CD8-positive, alpha-beta memory T cell (primary cell): ENCODE results near the gene IFT25. TPM values are rescaled to one million over a fixed set of nuclear protein-coding genes. Genes with fewer than 3 reads are reported as not detected.

ENCODE experiments used
- CTCF ChIA-PET: fragments of 350-600 bp; sonication (Branson Sonifier 250); formaldehyde crosslinking; loops from one replicate; lab custom pipeline; 2021; ENCODE audit warnings: antibody characterized with exemption; lab: Charles Lee
- POLR2A ChIA-PET: fragments of 350-600 bp; sonication (Branson Sonifier 250); formaldehyde crosslinking; loops from one replicate; lab custom pipeline; 2021; ENCODE audit warnings: antibody characterized with exemption; lab: Charles Lee
- DNase-seq, 5 donors: peaks; one replicate each; pipeline versions ENCODE4 v3.0.0 to v3.0.0-alpha.2; 2020 to 2022; ENCODE audit warnings: mixed read lengths in 1 of 5
- H3K27ac ChIP-seq: one replicate; pipeline ENCODE4 v1.7.0; 2013; ENCODE audit warnings: low read depth, mild to moderate bottlenecking, low read length, moderate library complexity
- H3K27me3 ChIP-seq: 2 replicates; pipeline ENCODE4 v1.7.0; 2013; ENCODE audit warnings: low read length, mild to moderate bottlenecking; ENCODE audit not compliant: insufficient read depth, poor library complexity, severe bottlenecking
- H3K36me3 ChIP-seq: 2 replicates; pipeline ENCODE4 v1.7.0; 2013; ENCODE audit warnings: mild to moderate bottlenecking, low read length, moderate library complexity; ENCODE audit not compliant: insufficient read depth
- H3K4me1 ChIP-seq: 2 replicates; pipeline ENCODE4 v1.7.0; 2013; ENCODE audit warnings: mild to moderate bottlenecking, low read length, moderate library complexity; ENCODE audit not compliant: insufficient read depth
- H3K4me3 ChIP-seq: 2 replicates; pipeline ENCODE4 v1.7.0; 2013; ENCODE audit warnings: mild to moderate bottlenecking, low read length
- H3K9me3 ChIP-seq: 2 replicates; pipeline ENCODE4 v1.7.0; 2013; ENCODE audit warnings: mild to moderate bottlenecking, low read length
- H3K27ac Mint-ChIP-seq, 8 donors: one replicate each; pipeline ENCODE4 v1.8.0; 2020 to 2021; ENCODE audit warnings: mixed read lengths in 8 of 8, mild to moderate bottlenecking in 6 of 8, inconsistent platforms in 3 of 8, moderate library complexity in 3 of 8
- H3K27me3 Mint-ChIP-seq, 2 donors: one replicate each; pipeline ENCODE4 v1.8.0; 2020 to 2021; ENCODE audit warnings: mixed read lengths in 2 of 2, mild to moderate bottlenecking in 1 of 2, moderate library complexity in 1 of 2
- H3K36me3 Mint-ChIP-seq, 3 donors: one replicate each; pipeline ENCODE4 v1.8.0; 2020 to 2021; ENCODE audit warnings: mixed read lengths in 3 of 3, inconsistent platforms in 1 of 3, mild to moderate bottlenecking in 1 of 3
- H3K4me1 Mint-ChIP-seq, 3 donors: one replicate each; pipeline ENCODE4 v1.8.0; 2020 to 2021; ENCODE audit warnings: mixed read lengths in 3 of 3, inconsistent platforms in 1 of 3, mild to moderate bottlenecking in 1 of 3
- H3K4me3 Mint-ChIP-seq, 7 donors: one replicate each; pipeline ENCODE4 v1.8.0; 2020 to 2021; ENCODE audit warnings: mixed read lengths in 7 of 7, mild to moderate bottlenecking in 6 of 7, moderate library complexity in 4 of 7, inconsistent platforms in 2 of 7
- H3K9me3 Mint-ChIP-seq, 5 donors: one replicate each; pipeline ENCODE4 v1.8.0; 2020 to 2022; ENCODE audit warnings: mixed read lengths in 5 of 5, mild to moderate bottlenecking in 3 of 5, moderate library complexity in 2 of 5, inconsistent platforms in 1 of 5
- polyA plus RNA-seq: library from polyadenylated mRNA; unstranded; fragments of 300-500 nt; fragmentation: Illumina TruSeq; gene quantifications from one replicate; pipeline ENCODE4 v1.2.3, GENCODE V29; 2021
- total RNA-seq, 2 experiments: library from RNA; stranded (reverse); gene quantifications; one replicate each; pipeline ENCODE4 v1.2.3, GENCODE V29; 2021

IFT25 gene
- total and polyA plus RNA-seq, 3 experiments from 2014 or later = 57.2 to 59.9 (median 57.8) TPM

GRCh38 chr1:53896635-53897229 is 48.8 kb downstream of the IFT25 start:
- POLR2A ChIA-PET = no interaction called here
- no peak for DNase-seq

GRCh38 chr1:53895421-53895820 is 50.1 kb downstream of the IFT25 start:
- H3K36me3 ChIP-seq = no peaks in the 10 kb centered on the region
- peak overlapping the region in 1 of 7 donors; percentile 61 for H3K4me3 Mint-ChIP-seq
- POLR2A ChIA-PET = no interaction called here

More at GRCh38 chr1:53896635-53897229, 48.8 kb downstream of the IFT25 start:
- peaks cover 3 to 6% of the 10 kb centered on the region in 2 donors for H3K27me3 Mint-ChIP-seq
- H3K27me3 ChIP-seq = no peaks in the 10 kb centered on the region
- H3K4me1 Mint-ChIP-seq = no peaks in the 10 kb centered on the region
- no peak overlapping the region for H3K4me3 ChIP-seq
- no peaks in the 10 kb centered on the region for H3K9me3 ChIP-seq
- no peaks in the 10 kb centered on the region for H3K4me1 ChIP-seq
- H3K4me3 Mint-ChIP-seq = no peak overlapping the region
- CTCF ChIA-PET = no interaction called here
- H3K9me3 Mint-ChIP-seq = no peaks in the 10 kb centered on the region
- no peak overlapping the region for H3K27ac ChIP-seq
- peak overlapping the region in 1 of 8 donors; percentile 63 for H3K27ac Mint-ChIP-seq
- no peaks in the 10 kb centered on the region for H3K36me3 ChIP-seq
- peaks cover 0 to 3% (median 0%) of the 10 kb centered on the region in 3 donors for H3K36me3 Mint-ChIP-seq

GRCh38 chr1:53894644-53895043 is 50.9 kb downstream of the IFT25 start:
- POLR2A ChIA-PET = no interaction called here
- Mint-ChIP-seq H3K9me3 (no peaks in the 10 kb centered on the region), H3K27ac (no peak overlapping the region), H3K4me3 (peak overlapping the region in 1 of 7 donors; percentile 32), H3K4me1 (peaks cover 11 to 14% (median 12%) of the 10 kb centered on the region in 3 donors), H3K27me3 (peaks cover 1 to 6% of the 10 kb centered on the region in 2 donors), H3K36me3 (peaks cover 0 to 4% (median 3%) of the 10 kb centered on the region in 3 donors)
- CTCF ChIA-PET = no interaction called here
- Histone ChIP-seq H3K9me3 (no peaks in the 10 kb centered on the region), H3K4me1 (peaks cover 7% of the 10 kb centered on the region), H3K27me3 (no peaks in the 10 kb centered on the region), H3K27ac (no peak overlapping the region), H3K4me3 (no peak overlapping the region), H3K36me3 (no peaks in the 10 kb centered on the region)
- no peak for DNase-seq

More at GRCh38 chr1:53895421-53895820, 50.1 kb downstream of the IFT25 start:
- Mint-ChIP-seq H3K27ac (peak overlapping the region in 1 of 8 donors; percentile 11), H3K27me3 (peaks cover 1 to 6% of the 10 kb centered on the region in 2 donors), H3K36me3 (peaks cover 0 to 3% (median 0%) of the 10 kb centered on the region in 3 donors), H3K4me1 (peaks cover 4 to 7% (median 5%) of the 10 kb centered on the region in 3 donors), H3K9me3 (no peaks in the 10 kb centered on the region)
- no peaks in the 10 kb centered on the region for H3K9me3 ChIP-seq
- H3K27me3 ChIP-seq = no peaks in the 10 kb centered on the region
- H3K27ac ChIP-seq = no peak overlapping the region
- DNase-seq = no peak
- H3K4me1 ChIP-seq = peaks cover 3% of the 10 kb centered on the region
- no peak overlapping the region for H3K4me3 ChIP-seq
- CTCF ChIA-PET = no interaction called here

- POLR2A ChIA-PET = no interaction called here
- H3K27me3 ChIP-seq = no peaks in the 10 kb centered on the region
- Mint-ChIP-seq H3K27ac (peak within 1 kb of the TSS in 1 of 8 donors; percentile 33), H3K27me3 (peaks cover 1 to 6% of the 10 kb centered on the region in 2 donors), H3K9me3 (no peaks in the 10 kb centered on the region), H3K4me3 (peak within 1 kb of the TSS in 1 of 7 donors; percentile 52), H3K36me3 (peaks cover 0 to 7% (median 3%) of the 10 kb centered on the region in 3 donors), H3K4me1 (peaks cover 14 to 17% (median 15%) of the 10 kb centered on the region in 3 donors)
- CTCF ChIA-PET = no interaction called here
- H3K9me3 ChIP-seq = no peaks in the 10 kb centered on the region
- no peak within 1 kb of the TSS for H3K4me3 ChIP-seq
- no peak for DNase-seq
- peaks cover 10% of the 10 kb centered on the region for H3K4me1 ChIP-seq
- no peak within 1 kb of the TSS for H3K27ac ChIP-seq
- no peaks in the 10 kb centered on the region for H3K36me3 ChIP-seq
These were observed 51.4 kb downstream of the IFT25 start, which contains the start of gene DIO1 for GRCh38 chr1:53893999-53894636. Gene DIO1 (plus strand): TSS chr1:53894187. CDS start chr1:53894211, 24 bp downstream.

GRCh38 chr1:53892911-53893310 is 52.6 kb downstream of the IFT25 start:
- Histone ChIP-seq H3K36me3 (no peaks in the 10 kb centered on the region), H3K9me3 (no peaks in the 10 kb centered on the region), H3K27ac (no peak overlapping the region), H3K4me1 (peaks cover 19% of the 10 kb centered on the region), H3K27me3 (no peaks in the 10 kb centered on the region), H3K4me3 (no peak overlapping the region)
- ChIA-PET CTCF (no interaction called here), POLR2A (interaction anchor here (0.6 to 1.2 kb wide), 2 partner anchors 53 to 114 kb away, joined by 3 to 6 read pairs; partner anchors contain the start of gene IFT25)
- peaks cover 3 to 11% (median 4%) of the 10 kb centered on the region in 3 donors for H3K36me3 Mint-ChIP-seq
- peaks cover 1 to 6% of the 10 kb centered on the region in 2 donors for H3K27me3 Mint-ChIP-seq
- no peaks in the 10 kb centered on the region for H3K9me3 Mint-ChIP-seq
- peak overlapping the region in 1 of 7 donors; percentile 20 for H3K4me3 Mint-ChIP-seq
- H3K4me1 Mint-ChIP-seq = peaks cover 25 to 29% (median 27%) of the 10 kb centered on the region in 3 donors
- DNase-seq = no peak
- no peak overlapping the region for H3K27ac Mint-ChIP-seq

- no peak overlapping the region for H3K27ac Mint-ChIP-seq
These were observed 53.8 kb downstream of the IFT25 start for GRCh38 chr1:53891678-53892077.

GRCh38 chr1:53891018-53891417 is 54.5 kb downstream of the IFT25 start:
- Mint-ChIP-seq H3K27ac (peak overlapping the region in 1 of 8 donors; percentile 92), H3K4me3 (peak overlapping the region; percentile 9 to 100 (median 96)), H3K27me3 (peaks cover 1 to 6% of the 10 kb centered on the region in 2 donors), H3K4me1 (peaks cover 35 to 45% (median 44%) of the 10 kb centered on the region in 3 donors), H3K36me3 (peaks cover 0 to 22% (median 6%) of the 10 kb centered on the region in 3 donors), H3K9me3 (no peaks in the 10 kb centered on the region)
- no peaks in the 10 kb centered on the region for H3K9me3 ChIP-seq
- ChIA-PET CTCF (interaction anchor here (3.0 kb wide), 1 partner anchor 54 kb away, joined by 13 read pairs; the partner anchor contains the start of genes IFT25 and LRRC42), POLR2A (interaction anchor here (0.5 kb wide), 1 partner anchor 19 kb away, joined by 3 read pairs; no protein-coding TSS in a partner anchor)
- no peaks in the 10 kb centered on the region for H3K36me3 ChIP-seq
- H3K4me3 ChIP-seq = no peak overlapping the region
- DNase-seq = no peak
- H3K4me1 ChIP-seq = peaks cover 19% of the 10 kb centered on the region
- H3K27ac ChIP-seq = no peak overlapping the region
- no peaks in the 10 kb centered on the region for H3K27me3 ChIP-seq

More at GRCh38 chr1:53891678-53892077, 53.8 kb downstream of the IFT25 start:
- Histone ChIP-seq H3K9me3 (no peaks in the 10 kb centered on the region), H3K4me1 (peaks cover 19% of the 10 kb centered on the region), H3K36me3 (no peaks in the 10 kb centered on the region), H3K27ac (no peak overlapping the region), H3K4me3 (no peak overlapping the region), H3K27me3 (no peaks in the 10 kb centered on the region)
- DNase-seq = no peak
- peaks cover 32 to 38% (median 37%) of the 10 kb centered on the region in 3 donors for H3K4me1 Mint-ChIP-seq
- peak overlapping the region in 1 of 7 donors; percentile 100 for H3K4me3 Mint-ChIP-seq
- peaks cover 3 to 17% (median 6%) of the 10 kb centered on the region in 3 donors for H3K36me3 Mint-ChIP-seq
- ChIA-PET CTCF (no interaction called here), POLR2A (no interaction called here)
- H3K9me3 Mint-ChIP-seq = no peaks in the 10 kb centered on the region
- H3K27me3 Mint-ChIP-seq = peaks cover 1 to 6% of the 10 kb centered on the region in 2 donors
